Measurements from ENCODE around the gene IVL.

- TF ChIP-seq CTCF (IDR thresholded peaks at IDR 0.05): no peak
- no peak for TF ChIP-seq POLR2A (IDR thresholded peaks at IDR 0.05)
- TF ChIP-seq EP300 (IDR thresholded peaks at IDR 0.05): no peak
Measured at GRCh38 chr1:152946651-152947256, 38.4 kb downstream of the IVL start, which contains the start of gene SPRR5.

Data from tibial nerve (tissue), 4 donors.